Fibroblast of pulmonary artery (primary cell): Measurements from ENCODE around the gene OTOGL.
A peak's percentile ranks its signal among the peaks of the same experiment; 100 is the strongest.

Experiments
- DNase-seq: peaks from one replicate; pipeline ENCODE4 v3.0.0-alpha.2; 2010; ENCODE audit warnings: low read depth
- H3K4me3 ChIP-seq: replicated peaks from 2 replicates; pipeline ENCODE4 v1.5.1; 2011; ENCODE audit warnings: low read depth, mild to moderate bottlenecking, control low read depth, low read length, moderate library complexity
- TF ChIP-seq, protein P1 (sequence below): IDR thresholded peaks from 2 replicates; pipeline ENCODE4 v1.5.1; 2011; ENCODE audit warnings: mild to moderate bottlenecking, control low read depth, low read length, inconsistent platforms; ENCODE audit errors: missing control alignments

The OTOGL gene

DNA sequence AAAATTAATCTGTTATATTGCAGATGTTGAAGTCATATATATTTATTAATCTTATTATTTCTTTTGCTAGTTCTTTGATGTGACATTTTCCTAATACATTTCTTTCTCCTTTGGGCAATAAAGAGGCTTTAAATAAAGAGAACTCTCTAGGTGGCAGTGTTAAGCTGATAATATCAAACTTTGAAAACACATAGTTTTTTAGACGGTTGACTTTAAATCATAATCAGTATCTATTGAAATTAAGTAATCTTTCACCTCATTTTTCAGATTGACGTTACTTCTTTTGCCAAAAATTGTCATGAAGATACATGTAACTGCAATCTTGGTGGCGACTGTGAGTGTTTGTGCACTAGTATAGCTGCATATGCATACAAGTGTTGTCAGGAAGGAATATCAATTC lies 213.9 kb downstream of the OTOGL start:
- TF ChIP-seq, protein P1, sequence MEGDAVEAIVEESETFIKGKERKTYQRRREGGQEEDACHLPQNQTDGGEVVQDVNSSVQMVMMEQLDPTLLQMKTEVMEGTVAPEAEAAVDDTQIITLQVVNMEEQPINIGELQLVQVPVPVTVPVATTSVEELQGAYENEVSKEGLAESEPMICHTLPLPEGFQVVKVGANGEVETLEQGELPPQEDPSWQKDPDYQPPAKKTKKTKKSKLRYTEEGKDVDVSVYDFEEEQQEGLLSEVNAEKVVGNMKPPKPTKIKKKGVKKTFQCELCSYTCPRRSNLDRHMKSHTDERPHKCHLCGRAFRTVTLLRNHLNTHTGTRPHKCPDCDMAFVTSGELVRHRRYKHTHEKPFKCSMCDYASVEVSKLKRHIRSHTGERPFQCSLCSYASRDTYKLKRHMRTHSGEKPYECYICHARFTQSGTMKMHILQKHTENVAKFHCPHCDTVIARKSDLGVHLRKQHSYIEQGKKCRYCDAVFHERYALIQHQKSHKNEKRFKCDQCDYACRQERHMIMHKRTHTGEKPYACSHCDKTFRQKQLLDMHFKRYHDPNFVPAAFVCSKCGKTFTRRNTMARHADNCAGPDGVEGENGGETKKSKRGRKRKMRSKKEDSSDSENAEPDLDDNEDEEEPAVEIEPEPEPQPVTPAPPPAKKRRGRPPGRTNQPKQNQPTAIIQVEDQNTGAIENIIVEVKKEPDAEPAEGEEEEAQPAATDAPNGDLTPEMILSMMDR, result no peak
- DNase-seq, result no peak
- no peak overlapping the region for H3K4me3 ChIP-seq

DNA sequence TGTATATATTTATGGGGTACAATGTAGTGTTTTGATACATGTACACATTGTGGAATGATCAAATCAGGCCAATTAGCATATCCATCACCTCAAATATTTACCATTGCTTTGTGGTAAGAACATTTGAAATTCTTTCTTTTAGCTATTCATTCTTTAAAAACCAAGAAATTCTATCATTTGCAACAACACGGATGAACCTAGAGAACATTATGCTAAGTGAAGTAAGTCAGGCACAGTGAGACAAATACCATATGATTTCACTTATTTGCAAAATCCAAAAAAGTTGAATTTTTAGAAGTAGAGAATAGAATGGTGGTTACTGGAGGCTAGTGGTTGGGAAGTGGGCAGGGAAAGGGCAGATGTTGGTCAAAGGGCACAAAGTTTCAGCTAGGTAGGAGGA lies 215.4 kb downstream of the OTOGL start:
- DNase-seq, result no peak
- H3K4me3 ChIP-seq, result no peak overlapping the region
- TF ChIP-seq, protein P1, result no peak

DNA sequence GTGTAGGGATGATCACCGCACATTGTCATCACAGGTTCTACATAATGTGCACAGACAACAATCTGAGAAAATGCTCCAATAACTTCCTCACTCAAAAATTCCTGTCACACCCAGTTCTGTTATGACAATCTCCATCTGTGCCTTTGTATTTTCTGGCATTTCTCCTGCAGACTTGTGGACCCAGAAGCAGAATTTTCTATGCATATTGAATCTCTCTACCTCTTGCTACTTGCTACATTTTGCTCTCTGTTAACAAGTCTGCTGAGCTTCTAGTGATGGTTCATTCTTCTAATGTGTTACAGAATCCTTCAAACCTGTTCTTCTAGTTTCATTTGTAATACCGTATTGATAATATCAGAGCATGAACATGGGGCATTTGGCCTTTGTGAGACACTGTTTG lies 216.9 kb downstream of the OTOGL start:
- H3K4me3 ChIP-seq, result no peak overlapping the region
- no peak for DNase-seq
- TF ChIP-seq, protein P1, result no peak

DNA sequence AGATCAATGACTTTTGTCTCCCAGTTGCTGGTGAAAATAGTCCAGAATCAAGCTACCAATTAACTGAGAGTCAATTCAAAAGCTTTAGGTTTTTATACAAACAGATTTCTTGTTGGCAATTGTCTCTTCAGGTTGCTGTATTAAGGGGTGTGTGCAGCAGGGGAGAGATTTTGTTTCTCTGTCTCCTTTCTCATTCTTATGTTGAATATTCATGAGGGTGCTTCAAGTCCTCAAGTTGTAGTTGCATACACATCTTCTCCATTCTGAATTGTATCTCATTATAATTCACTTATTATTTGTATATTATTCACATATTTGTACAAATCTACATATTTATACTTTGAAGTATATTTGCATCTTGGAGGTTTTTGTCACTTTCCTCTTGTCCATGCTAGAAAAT lies 218.0 kb downstream of the OTOGL start:
- H3K4me3 ChIP-seq, result no peak overlapping the region
- TF ChIP-seq, protein P1, result no peak
- no peak for DNase-seq

DNA sequence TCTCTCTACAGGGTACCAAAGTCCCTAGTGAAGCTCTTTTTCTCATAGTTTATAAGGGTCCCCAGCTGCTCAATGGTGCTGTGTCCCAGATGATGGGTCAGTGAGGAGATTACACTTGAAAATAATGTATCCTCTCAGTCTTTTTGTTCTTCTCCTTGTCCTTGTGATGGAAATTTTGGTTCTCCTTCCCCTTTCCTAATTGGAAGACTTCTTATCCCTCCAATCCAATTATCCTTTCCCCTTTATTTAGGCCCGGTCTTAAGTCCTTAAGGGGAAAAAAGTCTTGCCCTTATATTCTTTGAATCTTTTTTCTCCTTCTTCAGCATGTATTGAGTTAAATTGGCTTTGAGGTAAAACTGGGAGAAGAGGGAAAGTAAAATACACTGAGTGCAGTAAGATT lies 218.6 kb downstream of the OTOGL start:
- no peak overlapping the region for H3K4me3 ChIP-seq
- DNase-seq, result no peak
- TF ChIP-seq, protein P1, result no peak

DNA sequence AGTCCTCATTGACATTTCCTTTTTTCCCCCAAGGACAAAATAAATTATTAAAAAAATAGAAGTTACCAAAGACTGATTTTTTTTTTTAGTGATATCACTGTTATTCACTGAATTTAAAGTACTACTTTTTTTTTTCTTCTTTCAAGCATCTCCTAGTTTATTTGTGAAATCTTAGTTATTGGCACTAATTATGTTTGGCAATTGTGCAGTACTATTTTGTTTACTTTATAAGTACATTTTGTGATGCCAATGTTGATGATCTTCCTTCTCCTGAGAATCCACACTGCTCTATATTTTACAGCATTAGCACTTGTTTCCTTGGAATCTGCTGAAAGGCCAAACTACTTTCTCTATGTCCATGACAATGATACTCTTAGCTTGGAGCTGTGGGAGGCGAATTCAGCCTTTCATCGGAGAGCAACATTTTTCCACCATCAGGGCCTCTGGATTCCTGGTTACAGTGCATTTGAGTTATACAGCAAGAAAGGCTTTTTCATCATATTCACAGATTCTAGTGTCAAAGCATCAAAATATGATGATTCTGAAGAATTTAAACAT lies 220.9 kb downstream of the OTOGL start:
- TF ChIP-seq, protein P1, result no peak
- H3K4me3 ChIP-seq, result no peak overlapping the region
- DNase-seq, result no peak

DNA sequence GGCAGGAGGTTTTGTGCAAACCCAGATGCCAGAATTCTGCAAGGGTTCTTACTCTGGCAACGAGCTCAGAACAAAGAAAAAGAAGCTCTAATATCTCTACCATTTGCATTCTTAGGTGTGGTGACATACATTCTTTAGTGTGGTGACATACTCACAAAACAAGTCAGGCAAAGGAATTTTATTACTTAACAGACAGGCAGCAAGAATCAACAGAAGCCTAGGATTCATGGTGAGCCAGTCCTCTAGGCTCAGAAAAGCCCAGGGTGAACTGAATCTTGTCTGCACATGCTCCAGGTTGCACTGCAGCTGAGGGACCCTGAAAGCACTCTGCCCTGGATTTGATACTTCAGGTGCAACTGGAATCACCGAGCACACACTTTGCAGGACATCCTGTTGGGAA lies 222.3 kb downstream of the OTOGL start:
- H3K4me3 ChIP-seq, result no peak overlapping the region
- DNase-seq, result peak; percentile 21
- TF ChIP-seq, protein P1, result no peak
